ENCODE data around the gene WDR37.

DNA sequence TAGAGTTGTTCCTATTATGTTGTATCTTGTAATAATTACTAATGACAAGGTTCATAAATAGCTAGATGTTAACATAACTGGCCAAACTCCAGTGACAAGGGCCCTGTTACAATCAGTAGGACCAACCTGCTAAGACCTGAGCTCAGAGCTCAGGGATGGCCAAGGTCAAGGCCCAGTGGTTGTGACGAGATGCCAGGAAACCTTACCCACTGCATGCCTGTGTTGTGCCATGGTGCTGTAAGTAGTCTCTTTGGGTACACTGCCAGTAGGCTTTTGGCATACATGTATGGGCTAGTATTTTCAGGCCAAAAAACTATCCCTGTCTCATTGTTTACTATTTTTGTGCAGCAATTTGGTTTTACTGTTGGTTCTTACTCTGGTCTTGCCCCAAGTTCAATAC lies 22.6 kb upstream of the WDR37 start:
- TF ChIP-seq, protein P1, sequence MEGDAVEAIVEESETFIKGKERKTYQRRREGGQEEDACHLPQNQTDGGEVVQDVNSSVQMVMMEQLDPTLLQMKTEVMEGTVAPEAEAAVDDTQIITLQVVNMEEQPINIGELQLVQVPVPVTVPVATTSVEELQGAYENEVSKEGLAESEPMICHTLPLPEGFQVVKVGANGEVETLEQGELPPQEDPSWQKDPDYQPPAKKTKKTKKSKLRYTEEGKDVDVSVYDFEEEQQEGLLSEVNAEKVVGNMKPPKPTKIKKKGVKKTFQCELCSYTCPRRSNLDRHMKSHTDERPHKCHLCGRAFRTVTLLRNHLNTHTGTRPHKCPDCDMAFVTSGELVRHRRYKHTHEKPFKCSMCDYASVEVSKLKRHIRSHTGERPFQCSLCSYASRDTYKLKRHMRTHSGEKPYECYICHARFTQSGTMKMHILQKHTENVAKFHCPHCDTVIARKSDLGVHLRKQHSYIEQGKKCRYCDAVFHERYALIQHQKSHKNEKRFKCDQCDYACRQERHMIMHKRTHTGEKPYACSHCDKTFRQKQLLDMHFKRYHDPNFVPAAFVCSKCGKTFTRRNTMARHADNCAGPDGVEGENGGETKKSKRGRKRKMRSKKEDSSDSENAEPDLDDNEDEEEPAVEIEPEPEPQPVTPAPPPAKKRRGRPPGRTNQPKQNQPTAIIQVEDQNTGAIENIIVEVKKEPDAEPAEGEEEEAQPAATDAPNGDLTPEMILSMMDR (IDR thresholded peaks at IDR 0.05) = no peak
- no peak for TF ChIP-seq POLR2A (IDR thresholded peaks at IDR 0.05)
